Cardiac muscle cell (in vitro differentiated cells and primary cell): ENCODE results near the gene TBC1D4. TPM values are rescaled to one million over a fixed set of nuclear protein-coding genes. Genes with fewer than 3 reads are reported as not detected.

Source experiments
- DNase-seq, 2 donors: peaks; one replicate each; pipeline versions ENCODE4 v3.0.0 to v3.0.0-alpha.2; 2010 to 2017; ENCODE audit warnings: low read depth in 1 of 2, low spot score in 1 of 2
- H3K27ac ChIP-seq: fragments of 200-600 bp; sonication (generic); 2 replicates; pipeline ENCODE4 v1.5.1; 2016
- H3K27me3 ChIP-seq: fragments of 200-600 bp; sonication (generic); 2 replicates; pipeline ENCODE4 v1.6.0; 2016; ENCODE audit warnings: control low read depth
- H3K36me3 ChIP-seq: fragments of 200-600 bp; sonication (generic); 2 replicates; pipeline ENCODE4 v1.5.1; 2016; ENCODE audit warnings: control low read depth
- H3K4me1 ChIP-seq: fragments of 200-600 bp; sonication (generic); 2 replicates; pipeline ENCODE4 v1.8.1; 2017; ENCODE audit warnings: low read depth, mild to moderate bottlenecking, mixed run types
- H3K4me3 ChIP-seq: fragments of 200-600 bp; sonication (generic); 2 replicates; pipeline ENCODE4 v1.5.1; 2016; ENCODE audit warnings: mild to moderate bottlenecking
- H3K9me3 ChIP-seq: fragments of 200-600 bp; sonication (generic); 2 replicates; pipeline ENCODE4 v1.5.1; 2017; ENCODE audit warnings: low read depth, mild to moderate bottlenecking, control low read depth
- CTCF ChIP-seq: IDR thresholded peaks from 2 replicates; pipeline ENCODE4 v1.5.1; 2012; ENCODE audit warnings: low read depth, mild to moderate bottlenecking, low read length
- polyA plus RNA-seq: library from polyadenylated mRNA; unstranded; fragments of >200 nt; fragmentation: Nextera tagmentation; extraction: Ambion mirVana; gene quantifications from 2 replicates; pipeline ENCODE4 v1.2.1, GENCODE V29; 2016
- total RNA-seq: library from RNA; depleted of rRNA; stranded (reverse); fragments of >200 nt; gene quantifications from 2 replicates; pipeline ENCODE4 v1.2.3, GENCODE V29; 2016

TBC1D4 gene
- total and polyA plus RNA-seq, 2 experiments from 2014 or later, result 14.8 to 43.7 TPM

DNA sequence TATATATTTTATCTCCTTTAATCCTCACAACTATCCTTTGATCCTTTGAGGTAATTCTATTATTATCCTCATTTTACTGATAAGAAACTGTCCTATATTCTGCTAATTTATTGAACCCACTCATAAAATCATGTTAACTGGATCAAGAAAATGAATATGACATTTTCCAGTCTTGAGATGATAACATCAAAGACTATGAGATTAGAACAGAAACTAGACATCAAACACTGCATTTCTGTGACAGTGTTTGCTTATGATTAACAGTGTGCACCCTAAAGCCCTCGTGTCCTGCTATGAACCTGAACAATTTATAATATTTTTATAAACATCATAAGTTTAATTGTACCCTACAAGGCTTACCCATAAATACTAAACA lies 96.3 kb downstream of the TBC1D4 start:
- TF ChIP-seq CTCF, result no peak
- H3K36me3 ChIP-seq, result no peaks in the 10 kb centered on the region
- peak overlapping the region; percentile 76 for H3K27ac ChIP-seq
- no peaks in the 10 kb centered on the region for H3K27me3 ChIP-seq
- no peaks in the 10 kb centered on the region for H3K9me3 ChIP-seq
- peaks cover 26% of the 10 kb centered on the region for H3K4me1 ChIP-seq
- no peak overlapping the region for H3K4me3 ChIP-seq
- DNase-seq, result no peak

- Histone ChIP-seq H3K36me3 (no peaks in the 10 kb centered on the region), H3K4me1 (peaks cover 21% of the 10 kb centered on the region), H3K27ac (peak overlapping the region; percentile 76), H3K27me3 (no peaks in the 10 kb centered on the region), H3K9me3 (no peaks in the 10 kb centered on the region), H3K4me3 (no peak overlapping the region)
- DNase-seq, result no peak
- no peak for TF ChIP-seq CTCF
These were observed 96.9 kb downstream of the TBC1D4 start for GRCh38 chr13:75384879-75385707.

DNA sequence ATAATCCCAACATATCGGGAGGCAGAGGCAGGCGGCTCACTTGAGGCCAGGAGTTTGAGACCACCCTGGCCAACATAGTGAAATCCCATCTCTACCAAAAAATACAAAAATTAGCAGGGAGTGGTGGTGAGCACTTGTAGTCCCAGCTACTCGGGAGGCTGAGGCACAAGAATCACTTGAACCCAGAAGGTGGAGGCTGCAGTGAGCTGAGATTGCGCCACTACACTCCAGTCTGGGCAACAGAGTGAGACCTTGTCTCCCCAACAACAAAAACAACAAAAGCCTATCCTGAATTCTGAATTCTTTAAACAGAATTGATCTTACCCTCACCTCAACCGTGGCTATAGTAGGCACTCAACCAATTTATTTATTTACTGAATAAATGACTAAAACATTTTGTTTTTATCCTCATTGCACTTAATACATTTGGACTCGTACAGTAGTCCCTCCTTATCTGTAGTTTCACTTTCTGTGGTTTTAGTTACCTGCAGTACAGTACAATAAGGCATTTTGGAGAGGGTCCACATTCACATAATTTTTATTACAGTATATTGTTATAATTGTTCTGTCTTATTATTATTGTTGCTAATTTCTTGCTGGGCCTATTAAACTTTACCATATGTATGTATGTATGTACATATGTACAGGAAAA lies 98.8 kb downstream of the TBC1D4 start:
- no peak overlapping the region for H3K27ac ChIP-seq
- no peak overlapping the region for H3K4me3 ChIP-seq
- TF ChIP-seq CTCF, result no peak
- no peaks in the 10 kb centered on the region for H3K27me3 ChIP-seq
- no peaks in the 10 kb centered on the region for H3K9me3 ChIP-seq
- H3K4me1 ChIP-seq, result peaks cover 21% of the 10 kb centered on the region
- no peak for DNase-seq
- no peaks in the 10 kb centered on the region for H3K36me3 ChIP-seq

DNA sequence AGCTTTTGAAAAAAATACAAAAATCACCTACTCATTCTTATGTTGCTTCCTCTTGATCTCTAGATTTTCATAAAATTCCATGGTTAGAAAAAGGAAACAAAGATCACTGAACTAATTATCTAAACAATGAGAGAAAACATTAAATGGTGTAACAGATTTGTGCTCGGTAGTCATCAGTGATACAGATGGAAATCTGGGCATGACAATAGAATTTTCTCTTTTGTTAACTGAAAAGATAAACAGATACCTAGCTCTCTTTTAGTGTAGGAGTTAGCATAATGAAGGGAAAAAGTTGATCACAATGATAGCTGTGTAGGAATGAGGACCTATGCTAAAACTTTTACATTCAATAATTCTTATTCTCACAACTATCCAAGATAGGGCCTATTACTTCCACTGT lies 103.7 kb downstream of the TBC1D4 start:
- Histone ChIP-seq H3K9me3 (no peaks in the 10 kb centered on the region), H3K36me3 (no peaks in the 10 kb centered on the region), H3K4me3 (no peak overlapping the region), H3K27ac (no peak overlapping the region), H3K27me3 (no peaks in the 10 kb centered on the region), H3K4me1 (peaks cover 12% of the 10 kb centered on the region)
- DNase-seq, result no peak
- TF ChIP-seq CTCF, result no peak

- Histone ChIP-seq H3K4me1 (peaks cover 20% of the 10 kb centered on the region), H3K36me3 (no peaks in the 10 kb centered on the region), H3K4me3 (no peak overlapping the region), H3K27me3 (no peaks in the 10 kb centered on the region), H3K9me3 (no peaks in the 10 kb centered on the region), H3K27ac (no peak overlapping the region)
- TF ChIP-seq CTCF, result no peak
- DNase-seq, result no peak
These were observed 105.1 kb downstream of the TBC1D4 start for GRCh38 chr13:75376792-75377402.
